ENCODE measurements around the gene AGFG2. TPM values are rescaled to one million over a fixed set of nuclear protein-coding genes. Genes with fewer than 3 reads are reported as not detected.

AGFG2 gene
- total RNA-seq (ENCODE audit: low replicate concordance), result 10.7 and 19.3 TPM in 2 replicates

GRCh38 chr7:100538654-100539435, at the start of gene AGFG2:
Gene AGFG2, plus strand, starts transcription at chr7:100539203. Its CDS starts 144 bp downstream, at chr7:100539347.
- no peak for TF ChIP-seq CTCF (IDR thresholded peaks at IDR 0.05; ENCODE audit: insufficient read depth, low read length)

GRCh38 chr7:100489824-100490223, 49.2 kb upstream of the AGFG2 start:
- DNase-seq (ENCODE audit: low read depth), result peak; percentile 86
- no peak for TF ChIP-seq CTCF (IDR thresholded peaks at IDR 0.05; ENCODE audit: insufficient read depth, low read length)
- H3K4me3 ChIP-seq (ENCODE audit: low read depth, low read length), result no peak overlapping the region

More at GRCh38 chr7:100538654-100539435, at the start of gene AGFG2:
- H3K4me3 ChIP-seq (ENCODE audit: low read depth, low read length), result peak within 1 kb of the TSS; percentile 83
- peak; percentile 99 for DNase-seq (ENCODE audit: low read depth)

- no peak for DNase-seq (ENCODE audit: low read depth)
- H3K4me3 ChIP-seq (ENCODE audit: low read depth, low read length), result no peak overlapping the region
- no peak for TF ChIP-seq CTCF (IDR thresholded peaks at IDR 0.05; ENCODE audit: insufficient read depth, low read length)
Measured at GRCh38 chr7:100490483-100491191, 48.4 kb upstream of the AGFG2 start.

GRCh38 chr7:100491192-100491578, 47.8 kb upstream of the AGFG2 start:
- H3K4me3 ChIP-seq (ENCODE audit: low read depth, low read length), result no peak overlapping the region
- TF ChIP-seq CTCF (IDR thresholded peaks at IDR 0.05; ENCODE audit: insufficient read depth, low read length), result no peak
- no peak for DNase-seq (ENCODE audit: low read depth)

GRCh38 chr7:100492738-100493475, 46.1 kb upstream of the AGFG2 start:
- no peak overlapping the region for H3K4me3 ChIP-seq (ENCODE audit: low read depth, low read length)
- DNase-seq (ENCODE audit: low read depth), result no peak
- TF ChIP-seq CTCF (IDR thresholded peaks at IDR 0.05; ENCODE audit: insufficient read depth, low read length), result no peak

- H3K4me3 ChIP-seq (ENCODE audit: low read depth, low read length), result no peak overlapping the region
- no peak for DNase-seq (ENCODE audit: low read depth)
- TF ChIP-seq CTCF (IDR thresholded peaks at IDR 0.05; ENCODE audit: insufficient read depth, low read length), result no peak
Measured at GRCh38 chr7:100493476-100494264, 45.3 kb upstream of the AGFG2 start.

Data from fibroblast of the aortic adventitia (primary cell).